Esophagus muscularis mucosa (tissue), 4 donors: ENCODE measurements around the gene CTRB2. TPM values are rescaled to one million over a fixed set of nuclear protein-coding genes. Genes with fewer than 3 reads are reported as not detected.
A peak's percentile ranks its signal among the peaks of the same experiment; 100 is the strongest.

Source experiments
- DNase-seq: peaks from one replicate; pipeline ENCODE4 v3.0.0-alpha.2; 2017; ENCODE audit errors: extremely low spot score
- H3K27ac ChIP-seq, 4 donors: fragments of 200-600 bp; sonication (generic); replicated peaks in 1 of 4; 1 replicate in 3 of 4; 2 replicates in 1 of 4; pipeline ENCODE4 v1.5.1; 2016 to 2019; ENCODE audit warnings: mild to moderate bottlenecking in 1 of 4
- H3K27me3 ChIP-seq, 4 donors: fragments of 200-600 bp; sonication (generic); one replicate each; pipeline versions ENCODE4 v1.5.1 to v1.6.0; 2016 to 2019
- H3K36me3 ChIP-seq, 4 donors: fragments of 200-600 bp; sonication (generic); one replicate each; pipeline ENCODE4 v1.5.1; 2016 to 2019
- H3K4me1 ChIP-seq, 4 donors: fragments of 200-600 bp; sonication (generic); one replicate each; pipeline ENCODE4 v1.5.1; 2016 to 2019
- H3K4me3 ChIP-seq, 4 donors: fragments of 200-600 bp; sonication (generic); 1 replicate in 2 of 4; 2 replicates in 2 of 4; pipeline ENCODE4 v1.5.1; 2016 to 2019; ENCODE audit warnings: mild to moderate bottlenecking in 4 of 4, moderate library complexity in 1 of 4
- H3K9me3 ChIP-seq, 4 donors: fragments of 200-600 bp; sonication (generic); 1 replicate in 3 of 4; 2 replicates in 1 of 4; pipeline ENCODE4 v1.5.1; 2016 to 2019
- CTCF ChIP-seq, 3 experiments: fragments of 200-600 bp in 2 of 3; fragments of 450-650 bp in 1 of 3; sonication (generic) in 2 of 3; IDR thresholded peaks; one replicate each; pipeline ENCODE4 v1.5.1; 2017 to 2019; ENCODE audit warnings: antibody characterized with exemption in 3 of 3, mild to moderate bottlenecking in 2 of 3, moderate library complexity in 1 of 3
- EP300 ChIP-seq: sonication (generic); formaldehyde crosslinking; IDR thresholded peaks from one replicate; pipeline ENCODE4 v1.6.1; 2017; ENCODE audit warnings: antibody characterized with exemption
- POLR2A ChIP-seq: fragments of 450-650 bp; IDR thresholded peaks from one replicate; pipeline ENCODE4 v1.6.1; 2017; ENCODE audit warnings: antibody characterized with exemption, moderate library complexity, mild to moderate bottlenecking, low read depth
- POLR2AphosphoS5 ChIP-seq, 2 donors: sonication (generic); formaldehyde crosslinking; IDR thresholded peaks; one replicate each; pipeline ENCODE4 v1.6.1; 2017; ENCODE audit warnings: antibody characterized with exemption in 2 of 2
- WGBS: methylation state at CpG from one replicate; pipeline ENCODE4 v1.1.5; 2018; 5-methylcytosine and 5-hydroxymethylcytosine counted together
- intact Hi-C: fragments of 100-400 bp; cut with DNase I; formaldehyde crosslinking; loops from one replicate; pipeline ENCODE4 v1.15.1; 2023
- total RNA-seq, 4 donors: library from RNA; depleted of rRNA; stranded (reverse); fragments of >200 nt; gene quantifications; one replicate each; pipeline versions ENCODE4 v1.1.0 to v1.2.1, GENCODE V29; 2016

The CTRB2 gene
- total RNA-seq, 4 donors from 2014 or later = not detected

- Histone ChIP-seq H3K4me1 (peaks cover 55 to 71% (median 63%) of the 10 kb centered on the region in 4 donors), H3K27me3 (no peaks in the 10 kb centered on the region), H3K9me3 (no peaks in the 10 kb centered on the region), H3K27ac (peak overlapping the region; percentile 82 to 85 (median 84)), H3K36me3 (peaks cover 17 to 73% (median 57%) of the 10 kb centered on the region in 4 donors), H3K4me3 (peak overlapping the region; percentile 13 to 43 (median 21))
- intact Hi-C loops = loop anchor here (5.0 kb wide), 1 partner anchor 69 kb away; no protein-coding TSS in a partner anchor
- TF ChIP-seq POLR2AphosphoS5 (IDR thresholded peaks at IDR 0.05) (peak; percentile 76 to 83), POLR2A (no peak), CTCF (IDR thresholded peaks at IDR 0.05) (peak in 1 of 3 experiments; percentile 17), EP300 (no peak)
- DNase-seq = peak; percentile 93
- 24% methylated on average over 15 of the region's 25 CpGs for WGBS
Measured at GRCh38 chr16:75238132-75238852, 31.3 kb upstream of the CTRB2 start.

- intact Hi-C loops = loop anchor here (5.0 kb wide), 1 partner anchor 70 kb away; no protein-coding TSS in a partner anchor
- Histone ChIP-seq H3K27me3 (no peaks in the 10 kb centered on the region), H3K27ac (peak overlapping the region; percentile 82 to 85 (median 84)), H3K4me3 (no peak overlapping the region), H3K9me3 (no peaks in the 10 kb centered on the region), H3K4me1 (peaks cover 51 to 66% (median 61%) of the 10 kb centered on the region in 4 donors), H3K36me3 (peaks cover 17 to 74% (median 57%) of the 10 kb centered on the region in 4 donors)
- no CpG with 5 or more reads among the region's 18 CpGs for WGBS
- no peak for DNase-seq
- no peak for TF ChIP-seq POLR2A
Measured at GRCh38 chr16:75237398-75238131, 30.6 kb upstream of the CTRB2 start.

DNA sequence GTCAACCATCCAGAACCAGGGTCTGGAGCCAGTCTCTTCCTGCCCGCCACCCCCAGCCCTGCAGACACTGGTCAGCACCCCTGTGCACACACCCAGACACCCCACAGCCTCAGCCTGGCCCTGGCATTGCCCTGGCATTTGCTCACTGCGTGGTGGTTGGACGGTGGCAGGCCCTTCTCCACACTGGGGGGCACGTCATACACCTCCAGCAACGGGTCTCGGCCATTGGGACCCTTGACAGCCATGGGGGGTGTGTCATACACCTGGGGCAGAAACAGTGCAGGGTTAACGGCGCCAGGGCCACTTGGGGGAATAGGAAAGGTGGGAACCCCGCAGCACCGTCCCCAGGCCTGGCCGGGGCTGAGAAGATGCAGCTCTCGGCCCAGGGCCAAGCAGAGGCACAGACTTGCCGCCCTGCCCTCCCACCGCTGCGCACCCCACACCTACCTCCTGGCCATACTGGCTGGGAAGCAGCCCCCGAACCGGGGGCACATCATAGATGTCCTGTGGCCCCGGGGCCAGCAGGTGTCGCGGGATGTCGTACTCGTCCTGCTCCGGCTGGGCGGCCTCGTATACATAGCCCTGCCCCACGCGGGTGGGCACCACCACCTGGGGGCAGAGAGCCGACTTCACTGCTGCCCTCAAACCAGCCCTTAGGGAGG, 29.9 kb upstream of the CTRB2 start:
- DNase-seq = no peak
- no peaks in the 10 kb centered on the region for H3K27me3 ChIP-seq
- TF ChIP-seq POLR2AphosphoS5 (IDR thresholded peaks at IDR 0.05) (no peak), CTCF (IDR thresholded peaks at IDR 0.05) (no peak), POLR2A (no peak), EP300 (no peak)
- H3K27ac ChIP-seq = peak overlapping the region in 3 of 4 donors; percentile 14 to 85 (median 84)
- H3K4me3 ChIP-seq = no peak overlapping the region
- peaks cover 51 to 64% (median 59%) of the 10 kb centered on the region in 4 donors for H3K4me1 ChIP-seq
- no peaks in the 10 kb centered on the region for H3K9me3 ChIP-seq
- 92% methylated on average over 11 of the region's 28 CpGs for WGBS
- H3K36me3 ChIP-seq = peaks cover 10 to 74% (median 57%) of the 10 kb centered on the region in 4 donors
- intact Hi-C loops = loop anchor here (5.0 kb wide), 1 partner anchor 70 kb away; no protein-coding TSS in a partner anchor

GRCh38 chr16:75236232-75236631, 29.3 kb upstream of the CTRB2 start:
- intact Hi-C loops = loop anchor here (5.0 kb wide), 1 partner anchor 71 kb away; no protein-coding TSS in a partner anchor
- DNase-seq = no peak
- no peaks in the 10 kb centered on the region for H3K27me3 ChIP-seq
- no peak for TF ChIP-seq POLR2AphosphoS5 (IDR thresholded peaks at IDR 0.05)
- TF ChIP-seq POLR2A = no peak
- peaks cover 51 to 64% (median 56%) of the 10 kb centered on the region in 4 donors for H3K4me1 ChIP-seq
- H3K27ac ChIP-seq = no peak overlapping the region
- peaks cover 10 to 74% (median 55%) of the 10 kb centered on the region in 4 donors for H3K36me3 ChIP-seq
- 83% methylated on average over 7 of the region's 7 CpGs for WGBS
- H3K4me3 ChIP-seq = no peak overlapping the region
- H3K9me3 ChIP-seq = no peaks in the 10 kb centered on the region

GRCh38 chr16:75235721-75236193, 28.8 kb upstream of the CTRB2 start:
- no peak for DNase-seq
- Histone ChIP-seq H3K4me3 (no peak overlapping the region), H3K9me3 (no peaks in the 10 kb centered on the region), H3K27me3 (no peaks in the 10 kb centered on the region), H3K4me1 (peaks cover 51 to 63% (median 54%) of the 10 kb centered on the region in 4 donors), H3K27ac (no peak overlapping the region), H3K36me3 (peaks cover 10 to 69% (median 53%) of the 10 kb centered on the region in 4 donors)
- TF ChIP-seq EP300 (no peak), POLR2AphosphoS5 (IDR thresholded peaks at IDR 0.05) (no peak), POLR2A (no peak), CTCF (IDR thresholded peaks at IDR 0.05) (no peak)
- intact Hi-C loops = loop anchor here (5.0 kb wide), 1 partner anchor 72 kb away; no protein-coding TSS in a partner anchor
- 86% methylated on average over 24 of the region's 34 CpGs for WGBS
